Mesendoderm (in vitro differentiated cells): ENCODE data around the gene GPRC5B.
A peak's percentile ranks its signal among the peaks of the same experiment; 100 is the strongest.

ENCODE experiments used
- DNase-seq: peaks from one replicate; pipeline ENCODE4 v3.0.0; 2013
- H2AK5ac ChIP-seq: 2 replicates; pipeline ENCODE4 v1.6.1; 2013; ENCODE audit warnings: low read length, inconsistent platforms
- H2BK120ac ChIP-seq: 2 replicates; pipeline ENCODE4 v1.6.1; 2013; ENCODE audit warnings: low read depth, mild to moderate bottlenecking, low read length, moderate library complexity, mixed read lengths
- H2BK15ac ChIP-seq: replicated peaks from 2 replicates; pipeline ENCODE4 v1.6.1; 2013; ENCODE audit warnings: low read depth, mild to moderate bottlenecking, moderate library complexity
- H2BK5ac ChIP-seq: 2 replicates; pipeline ENCODE4 v1.6.1; 2013; ENCODE audit warnings: low read length, inconsistent platforms
- H3K18ac ChIP-seq: 2 replicates; pipeline ENCODE4 v1.6.1; 2013; ENCODE audit warnings: mild to moderate bottlenecking, low read length, mixed read lengths
- H3K23ac ChIP-seq: one replicate; pipeline ENCODE4 v1.6.1; 2013; ENCODE audit warnings: low read length
- H3K27ac ChIP-seq: 2 replicates; pipeline ENCODE4 v1.5.1; 2013; ENCODE audit warnings: low read depth, mild to moderate bottlenecking, inconsistent platforms, low read length, moderate library complexity
- H3K27me3 ChIP-seq: 2 replicates; pipeline ENCODE4 v1.6.1; 2013; ENCODE audit warnings: low read length, control low read depth, mild to moderate bottlenecking, inconsistent platforms; ENCODE audit not compliant: insufficient read depth, poor library complexity
- H3K36me3 ChIP-seq: 2 replicates; pipeline ENCODE4 v1.6.1; 2013; ENCODE audit warnings: low read length, inconsistent platforms; ENCODE audit not compliant: control insufficient read depth, insufficient read depth
- H3K4ac ChIP-seq: one replicate; pipeline ENCODE4 v1.6.1; 2013; ENCODE audit warnings: low read depth, mild to moderate bottlenecking, low read length, moderate library complexity
- H3K4me1 ChIP-seq: 2 replicates; pipeline ENCODE4 v1.6.1; 2013; ENCODE audit warnings: low read depth, low read length, inconsistent platforms; ENCODE audit not compliant: control insufficient read depth
- H3K4me2 ChIP-seq: 2 replicates; pipeline ENCODE4 v1.6.1; 2013; ENCODE audit warnings: low read length
- H3K4me3 ChIP-seq: 2 replicates; pipeline ENCODE4 v1.5.1; 2013; ENCODE audit warnings: mild to moderate bottlenecking, low read length
- H3K56ac ChIP-seq: one replicate; pipeline ENCODE4 v1.6.1; 2013; ENCODE audit warnings: low read length
- H3K79me1 ChIP-seq: 2 replicates; pipeline ENCODE4 v1.6.1; 2013; ENCODE audit warnings: low read length, inconsistent platforms
- H3K79me2 ChIP-seq: 2 replicates; pipeline ENCODE4 v1.6.1; 2013; ENCODE audit warnings: mild to moderate bottlenecking, low read length; ENCODE audit not compliant: control insufficient read depth, insufficient read depth
- H3K9ac ChIP-seq: 2 replicates; pipeline ENCODE4 v1.6.1; 2013; ENCODE audit warnings: low read length, inconsistent platforms
- H4K5ac ChIP-seq: one replicate; pipeline ENCODE4 v1.6.1; 2013; ENCODE audit warnings: low read length
- H4K8ac ChIP-seq: one replicate; pipeline ENCODE4 v1.6.1; 2013; ENCODE audit warnings: low read depth, mild to moderate bottlenecking, control low read depth, low read length, moderate library complexity
- WGBS: extraction: QIAGEN DNeasy Blood & Tissue Kit; methylation state at CpG from one replicate; pipeline ENCODE4 v1.1.7; 2013; ENCODE audit warnings: low lambda C conversion rate, missing lambda C conversion rate; ENCODE audit not compliant: insufficient coverage; ENCODE audit errors: extremely low coverage; 5-methylcytosine and 5-hydroxymethylcytosine counted together

The GPRC5B gene

DNA sequence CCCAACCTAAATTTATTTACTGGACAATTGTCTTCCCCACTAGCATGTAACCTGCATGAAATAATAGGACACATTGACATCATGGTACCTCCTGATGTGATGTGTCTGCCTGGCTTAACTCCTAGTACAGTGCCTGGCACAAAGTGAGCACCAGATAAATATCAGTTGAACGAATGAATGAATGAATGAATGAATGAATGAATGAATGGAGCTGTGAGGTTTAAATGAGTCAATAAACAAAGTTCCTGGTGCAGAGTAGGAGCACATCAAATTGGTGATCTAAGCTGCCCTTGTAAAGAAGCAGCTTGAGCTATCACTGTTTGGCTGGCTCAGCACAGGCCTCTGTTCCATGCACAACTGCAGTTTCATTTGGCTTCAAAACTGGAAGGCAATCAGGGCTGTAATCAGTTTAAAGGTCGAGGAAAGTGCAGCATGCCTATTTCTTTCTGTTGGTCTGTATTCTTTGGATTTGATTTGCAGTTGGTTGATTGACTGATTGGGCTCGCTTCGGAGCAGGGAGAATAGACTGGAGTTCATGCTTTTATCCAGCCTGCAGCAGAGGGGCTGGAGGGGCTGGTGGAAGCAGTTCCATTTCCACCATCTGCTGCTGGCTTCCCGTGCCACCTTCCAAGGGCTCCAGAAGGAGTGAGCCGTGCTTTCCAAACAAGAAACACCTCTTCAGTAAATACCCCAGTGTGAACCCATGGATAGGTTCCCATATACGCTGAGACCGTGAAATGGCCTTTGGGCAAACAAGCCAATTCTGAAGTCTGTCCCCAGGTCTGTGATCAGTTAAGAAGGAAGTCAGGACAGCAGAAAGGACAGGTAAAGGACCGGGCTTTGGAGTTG lies 54.6 kb downstream of the GPRC5B start:
- no peak overlapping the region for H3K27ac ChIP-seq
- H2BK15ac ChIP-seq = no peak overlapping the region

DNA sequence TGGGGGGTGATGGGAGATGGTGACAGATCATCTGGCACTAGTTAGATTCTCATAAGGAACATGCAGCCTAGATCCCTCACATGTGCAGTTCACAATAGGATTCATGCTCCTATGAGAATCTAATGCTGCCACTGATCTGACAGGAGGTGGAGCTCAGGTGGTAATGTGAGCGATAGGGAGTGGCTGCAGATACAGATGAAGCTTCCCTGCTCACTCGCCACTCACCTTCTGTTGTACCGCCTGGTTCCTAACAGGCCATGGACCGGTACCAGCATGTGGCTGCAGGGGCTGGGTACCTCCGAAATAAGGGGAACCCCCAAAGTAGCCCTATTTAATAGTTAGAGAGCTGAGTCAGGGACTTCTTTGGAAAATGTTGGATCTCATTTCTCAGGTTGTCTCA lies 60.4 kb downstream of the GPRC5B start:
- Histone ChIP-seq H3K56ac (no peak overlapping the region), H3K4ac (no peak overlapping the region), H2BK15ac (no peak overlapping the region), H3K18ac (no peak overlapping the region), H2BK120ac (no peak overlapping the region), H3K27ac (no peak overlapping the region), H4K5ac (no peak overlapping the region), H2AK5ac (no peak overlapping the region), H3K9ac (no peak overlapping the region), H3K79me2 (no peaks in the 10 kb centered on the region), H3K23ac (no peak overlapping the region), H3K4me2 (no peak overlapping the region), H3K27me3 (no peaks in the 10 kb centered on the region), H3K36me3 (no peaks in the 10 kb centered on the region), H3K4me1 (no peaks in the 10 kb centered on the region), H3K79me1 (no peaks in the 10 kb centered on the region), H4K8ac (no peak overlapping the region), H2BK5ac (no peak overlapping the region), H3K4me3 (no peak overlapping the region)
- WGBS = no CpG with 5 or more reads among the region's 5 CpGs
- no peak for DNase-seq

More for the DNA sequence above, 54.6 kb downstream of the GPRC5B start:
- H3K18ac ChIP-seq = no peak overlapping the region
- H3K4me2 ChIP-seq = no peak overlapping the region
- no peak overlapping the region for H3K4me3 ChIP-seq
- no peak overlapping the region for H2BK5ac ChIP-seq
- H3K79me1 ChIP-seq = no peaks in the 10 kb centered on the region
- no peak overlapping the region for H2AK5ac ChIP-seq
- DNase-seq = no peak
- no peak overlapping the region for H4K8ac ChIP-seq
- H3K56ac ChIP-seq = no peak overlapping the region
- WGBS = no CpG with 5 or more reads among the region's 9 CpGs
- no peak overlapping the region for H3K4ac ChIP-seq
- no peaks in the 10 kb centered on the region for H3K36me3 ChIP-seq
- H3K23ac ChIP-seq = no peak overlapping the region
- no peaks in the 10 kb centered on the region for H3K27me3 ChIP-seq
- no peaks in the 10 kb centered on the region for H3K79me2 ChIP-seq
- H3K4me1 ChIP-seq = no peaks in the 10 kb centered on the region
- no peak overlapping the region for H2BK120ac ChIP-seq
- no peak overlapping the region for H3K9ac ChIP-seq
- no peak overlapping the region for H4K5ac ChIP-seq

DNA sequence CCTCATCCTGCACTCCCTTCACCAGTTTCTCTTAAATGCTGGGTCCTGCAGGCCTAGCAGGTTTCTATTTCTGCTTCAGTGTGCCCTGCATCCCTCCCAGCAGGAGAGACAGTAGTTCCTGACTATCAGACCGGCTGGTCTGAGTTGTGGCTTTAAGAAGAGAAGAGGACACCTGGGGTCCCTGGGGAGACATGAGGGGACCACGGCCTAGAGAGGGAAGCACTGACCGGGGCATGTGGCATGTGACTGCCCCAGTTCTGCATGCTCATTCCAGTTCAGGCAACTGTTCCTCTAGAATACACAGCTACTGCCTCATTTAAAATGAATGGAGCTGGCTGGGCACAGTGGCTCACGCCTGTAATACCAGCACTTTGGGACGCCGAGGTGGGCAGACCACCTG lies 61.3 kb downstream of the GPRC5B start:
- Histone ChIP-seq H4K8ac (no peak overlapping the region), H3K36me3 (no peaks in the 10 kb centered on the region), H3K4me3 (no peak overlapping the region), H2BK15ac (no peak overlapping the region), H4K5ac (no peak overlapping the region), H3K4me1 (no peaks in the 10 kb centered on the region), H3K4ac (no peak overlapping the region), H2AK5ac (no peak overlapping the region), H3K27me3 (no peaks in the 10 kb centered on the region), H3K79me1 (no peaks in the 10 kb centered on the region), H3K56ac (no peak overlapping the region), H3K4me2 (no peak overlapping the region), H3K9ac (no peak overlapping the region), H3K79me2 (no peaks in the 10 kb centered on the region), H3K18ac (no peak overlapping the region), H2BK120ac (no peak overlapping the region), H3K27ac (no peak overlapping the region), H2BK5ac (no peak overlapping the region), H3K23ac (no peak overlapping the region)
- DNase-seq = no peak
- no CpG with 5 or more reads among the region's 6 CpGs for WGBS

DNA sequence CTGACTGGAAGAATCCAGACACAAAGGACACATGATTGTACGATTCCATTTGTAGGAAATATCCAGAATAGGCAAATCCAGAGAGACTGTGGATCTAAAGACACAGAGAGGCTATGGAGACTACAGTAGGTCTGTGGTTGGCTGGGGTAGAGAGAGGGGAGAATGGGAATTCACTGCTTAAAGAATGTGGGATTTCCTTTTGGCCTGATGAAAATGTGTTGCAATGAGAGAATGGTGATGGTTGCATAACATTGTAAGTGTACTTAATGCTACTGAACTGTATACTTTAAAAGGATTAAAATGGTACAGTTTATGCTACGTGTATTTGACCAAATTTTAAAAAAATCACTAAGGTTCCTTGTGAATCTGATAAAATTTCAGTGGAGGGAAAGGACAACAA lies 62.1 kb downstream of the GPRC5B start:
- H3K18ac ChIP-seq = no peak overlapping the region
- H3K56ac ChIP-seq = no peak overlapping the region
- no peak overlapping the region for H3K23ac ChIP-seq
- no peaks in the 10 kb centered on the region for H3K79me1 ChIP-seq
- H3K27ac ChIP-seq = no peak overlapping the region
- H3K4me2 ChIP-seq = no peak overlapping the region
- H2BK5ac ChIP-seq = no peak overlapping the region
- no peak overlapping the region for H3K4ac ChIP-seq
- H3K9ac ChIP-seq = no peak overlapping the region
- no peak overlapping the region for H2AK5ac ChIP-seq
- H4K8ac ChIP-seq = no peak overlapping the region
- H2BK120ac ChIP-seq = no peak overlapping the region
- WGBS = no CpG with 5 or more reads among the region's 2 CpGs
- H3K36me3 ChIP-seq = no peaks in the 10 kb centered on the region
- no peaks in the 10 kb centered on the region for H3K79me2 ChIP-seq
- H3K4me1 ChIP-seq = no peaks in the 10 kb centered on the region
- no peaks in the 10 kb centered on the region for H3K27me3 ChIP-seq
- no peak overlapping the region for H4K5ac ChIP-seq
- no peak overlapping the region for H2BK15ac ChIP-seq
- no peak for DNase-seq
- H3K4me3 ChIP-seq = no peak overlapping the region

DNA sequence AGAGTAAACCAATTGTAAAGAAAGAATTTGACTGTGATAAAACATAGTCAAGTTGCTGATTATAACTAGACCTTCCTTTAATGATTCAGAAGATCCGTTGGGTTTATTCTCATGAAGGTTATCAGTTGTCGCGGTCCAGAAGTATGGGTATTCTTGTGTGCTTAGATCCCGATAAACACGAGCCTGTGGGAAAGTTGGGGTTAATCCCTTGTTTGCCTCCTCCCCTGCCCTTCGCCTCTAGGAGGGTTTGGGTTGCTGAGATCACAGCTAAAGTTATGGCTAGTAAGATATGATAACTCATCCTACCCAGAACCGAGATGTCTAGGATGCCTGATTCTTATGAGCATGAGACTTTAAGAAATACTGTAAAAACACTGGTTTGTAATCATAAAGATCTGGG lies 66.8 kb downstream of the GPRC5B start:
- Histone ChIP-seq H4K5ac (no peak overlapping the region), H2AK5ac (no peak overlapping the region), H3K18ac (no peak overlapping the region), H2BK120ac (no peak overlapping the region), H2BK15ac (no peak overlapping the region), H3K36me3 (no peaks in the 10 kb centered on the region), H3K4ac (no peak overlapping the region), H2BK5ac (no peak overlapping the region), H3K27ac (no peak overlapping the region), H3K4me3 (no peak overlapping the region), H3K4me1 (no peaks in the 10 kb centered on the region), H3K56ac (no peak overlapping the region), H3K9ac (no peak overlapping the region), H3K4me2 (no peak overlapping the region), H3K79me2 (no peaks in the 10 kb centered on the region), H4K8ac (no peak overlapping the region), H3K27me3 (no peaks in the 10 kb centered on the region), H3K23ac (no peak overlapping the region), H3K79me1 (no peaks in the 10 kb centered on the region)
- WGBS = no CpG with 5 or more reads among the region's 7 CpGs
- no peak for DNase-seq

DNA sequence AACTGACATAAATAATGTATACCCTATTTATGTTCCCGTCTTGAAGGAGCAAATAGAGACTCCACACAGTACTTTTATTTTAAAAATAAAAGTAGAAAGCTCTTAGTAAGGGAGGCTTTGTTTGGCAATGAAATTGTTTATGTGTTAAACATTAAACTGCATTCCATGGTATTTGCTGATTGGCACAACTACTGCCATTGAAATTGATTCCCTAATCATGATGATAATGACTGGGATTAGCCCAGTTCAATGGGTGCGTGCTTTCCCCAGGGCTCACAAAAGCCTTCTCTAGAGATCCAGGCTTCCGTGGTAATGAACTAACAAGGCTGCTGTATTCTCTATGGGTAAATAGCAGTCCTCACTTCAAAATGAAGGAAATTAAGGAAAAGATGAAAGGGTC lies 67.5 kb downstream of the GPRC5B start:
- Histone ChIP-seq H3K79me1 (no peaks in the 10 kb centered on the region), H3K4me2 (no peak overlapping the region), H4K8ac (no peak overlapping the region), H3K4me3 (no peak overlapping the region), H3K4me1 (no peaks in the 10 kb centered on the region), H3K18ac (no peak overlapping the region), H2BK15ac (no peak overlapping the region), H3K79me2 (no peaks in the 10 kb centered on the region), H3K9ac (no peak overlapping the region), H3K4ac (no peak overlapping the region), H3K23ac (no peak overlapping the region), H2BK120ac (no peak overlapping the region), H3K56ac (no peak overlapping the region), H2BK5ac (no peak overlapping the region), H3K27ac (no peak overlapping the region), H3K36me3 (no peaks in the 10 kb centered on the region), H4K5ac (no peak overlapping the region), H2AK5ac (no peak overlapping the region), H3K27me3 (no peaks in the 10 kb centered on the region)
- DNase-seq = peak; percentile 28
- no CpG with 5 or more reads among the region's 3 CpGs for WGBS
